Peyer's patch (tissue), 4 donors: ENCODE results near the gene PLAC8L1. TPM values are rescaled to one million over a fixed set of nuclear protein-coding genes. Genes with fewer than 3 reads are reported as not detected.

Experiments used
- DNase-seq, 3 donors: peaks; one replicate each; pipeline ENCODE4 v3.0.0-alpha.2; 2017 to 2019
- H3K27ac ChIP-seq, 4 donors: fragments of 200-600 bp; sonication (generic); one replicate each; pipeline ENCODE4 v1.5.1; 2016 to 2019
- H3K27me3 ChIP-seq, 2 donors: fragments of 200-600 bp; sonication (generic); one replicate each; pipeline ENCODE4 v1.5.1; 2019
- H3K36me3 ChIP-seq, 3 donors: fragments of 200-600 bp; sonication (generic); one replicate each; pipeline ENCODE4 v1.5.1; 2016 to 2019
- H3K4me1 ChIP-seq, 4 donors: fragments of 200-600 bp; sonication (generic); one replicate each; pipeline ENCODE4 v1.5.1; 2016 to 2019
- H3K4me3 ChIP-seq, 4 donors: fragments of 200-600 bp; sonication (generic); 1 replicate in 3 of 4; 2 replicates in 1 of 4; pipeline ENCODE4 v1.5.1; 2016 to 2019; ENCODE audit warnings: mild to moderate bottlenecking in 1 of 4
- H3K9me3 ChIP-seq, 4 donors: fragments of 200-600 bp; sonication (generic); one replicate each; pipeline ENCODE4 v1.5.1; 2016 to 2019; ENCODE audit warnings: mild to moderate bottlenecking in 1 of 4
- POLR2A ChIP-seq, 2 donors: fragments of 450-650 bp; IDR thresholded peaks; one replicate each; pipeline ENCODE4 v1.5.1; 2017; ENCODE audit warnings: antibody characterized with exemption in 2 of 2, mild to moderate bottlenecking in 2 of 2, moderate library complexity in 2 of 2
- total RNA-seq, 4 donors: library from RNA; depleted of rRNA; stranded (reverse); fragments of >200 nt; gene quantifications; one replicate each; pipeline ENCODE4 v1.1.0, GENCODE V29; 2016
- TF ChIP-seq, protein P1 (sequence below), 6 experiments: fragments of 450-650 bp in 4 of 6; fragments of 200-600 bp in 2 of 6; sonication (generic) in 1 of 6; IDR thresholded peaks; one replicate each; pipeline ENCODE4 v1.5.1; 2017 to 2019; ENCODE audit warnings: antibody characterized with exemption in 6 of 6, mild to moderate bottlenecking in 3 of 6, moderate library complexity in 1 of 6

PLAC8L1 gene
- total RNA-seq, 4 donors from 2014 or later: 2.0 to 2.8 TPM; not detected in 2

DNA sequence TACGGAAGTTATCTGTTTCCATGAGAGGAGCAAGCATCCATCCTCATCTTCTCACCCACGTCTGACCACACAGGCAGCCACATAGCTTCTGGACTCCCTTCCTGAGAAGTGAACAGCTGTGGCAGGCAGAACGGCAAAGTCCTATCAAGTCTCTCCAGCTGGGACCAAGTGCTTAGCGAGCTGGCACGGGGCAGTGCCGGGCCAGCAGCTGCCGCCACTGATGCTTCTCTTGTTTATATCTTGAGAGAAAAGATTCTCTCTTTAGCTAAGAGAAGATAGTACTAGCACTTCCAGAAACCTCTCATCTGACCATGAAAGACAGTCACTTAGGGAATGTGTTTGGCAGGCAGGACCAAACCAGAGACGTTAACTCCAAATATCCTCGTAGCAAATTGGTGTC is 37.2 kb downstream of the PLAC8L1 start:
- no peak for DNase-seq
- no peaks in the 10 kb centered on the region for H3K4me1 ChIP-seq
- no peak for TF ChIP-seq POLR2A (IDR thresholded peaks at IDR 0.05)
- TF ChIP-seq, protein P1, sequence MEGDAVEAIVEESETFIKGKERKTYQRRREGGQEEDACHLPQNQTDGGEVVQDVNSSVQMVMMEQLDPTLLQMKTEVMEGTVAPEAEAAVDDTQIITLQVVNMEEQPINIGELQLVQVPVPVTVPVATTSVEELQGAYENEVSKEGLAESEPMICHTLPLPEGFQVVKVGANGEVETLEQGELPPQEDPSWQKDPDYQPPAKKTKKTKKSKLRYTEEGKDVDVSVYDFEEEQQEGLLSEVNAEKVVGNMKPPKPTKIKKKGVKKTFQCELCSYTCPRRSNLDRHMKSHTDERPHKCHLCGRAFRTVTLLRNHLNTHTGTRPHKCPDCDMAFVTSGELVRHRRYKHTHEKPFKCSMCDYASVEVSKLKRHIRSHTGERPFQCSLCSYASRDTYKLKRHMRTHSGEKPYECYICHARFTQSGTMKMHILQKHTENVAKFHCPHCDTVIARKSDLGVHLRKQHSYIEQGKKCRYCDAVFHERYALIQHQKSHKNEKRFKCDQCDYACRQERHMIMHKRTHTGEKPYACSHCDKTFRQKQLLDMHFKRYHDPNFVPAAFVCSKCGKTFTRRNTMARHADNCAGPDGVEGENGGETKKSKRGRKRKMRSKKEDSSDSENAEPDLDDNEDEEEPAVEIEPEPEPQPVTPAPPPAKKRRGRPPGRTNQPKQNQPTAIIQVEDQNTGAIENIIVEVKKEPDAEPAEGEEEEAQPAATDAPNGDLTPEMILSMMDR (IDR thresholded peaks at IDR 0.05): no peak
- peaks cover 0 to 15% (median 0%) of the 10 kb centered on the region in 3 donors for H3K36me3 ChIP-seq
- H3K27ac ChIP-seq: no peak overlapping the region
- H3K9me3 ChIP-seq: no peaks in the 10 kb centered on the region
- no peak overlapping the region for H3K4me3 ChIP-seq
- H3K27me3 ChIP-seq: no peaks in the 10 kb centered on the region

DNA sequence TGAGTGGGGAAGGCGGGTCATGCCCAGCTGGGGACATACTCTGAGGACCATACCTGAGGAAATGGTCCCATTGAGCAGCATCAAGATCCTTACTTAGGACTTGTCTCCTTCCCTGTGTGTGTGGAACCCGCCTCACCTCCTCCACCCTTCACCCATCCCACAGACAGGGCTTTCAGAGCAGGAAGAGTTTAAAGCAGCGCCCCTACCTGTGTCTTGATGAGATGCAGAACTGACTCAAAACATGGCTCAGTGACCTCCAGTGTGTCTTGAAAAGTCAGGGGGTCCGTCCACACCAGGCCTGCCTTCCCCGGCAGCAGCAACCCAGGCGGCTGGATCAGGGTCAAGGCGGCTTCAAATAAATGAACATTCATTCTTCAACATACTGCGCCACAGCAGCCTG is 38.4 kb downstream of the PLAC8L1 start:
- no peaks in the 10 kb centered on the region for H3K9me3 ChIP-seq
- no peak overlapping the region for H3K4me3 ChIP-seq
- H3K36me3 ChIP-seq: peaks cover 0 to 27% (median 0%) of the 10 kb centered on the region in 3 donors
- no peaks in the 10 kb centered on the region for H3K27me3 ChIP-seq
- DNase-seq: no peak
- no peaks in the 10 kb centered on the region for H3K4me1 ChIP-seq
- TF ChIP-seq POLR2A (IDR thresholded peaks at IDR 0.05): no peak
- TF ChIP-seq, protein P1 (IDR thresholded peaks at IDR 0.05): no peak
- no peak overlapping the region for H3K27ac ChIP-seq

DNA sequence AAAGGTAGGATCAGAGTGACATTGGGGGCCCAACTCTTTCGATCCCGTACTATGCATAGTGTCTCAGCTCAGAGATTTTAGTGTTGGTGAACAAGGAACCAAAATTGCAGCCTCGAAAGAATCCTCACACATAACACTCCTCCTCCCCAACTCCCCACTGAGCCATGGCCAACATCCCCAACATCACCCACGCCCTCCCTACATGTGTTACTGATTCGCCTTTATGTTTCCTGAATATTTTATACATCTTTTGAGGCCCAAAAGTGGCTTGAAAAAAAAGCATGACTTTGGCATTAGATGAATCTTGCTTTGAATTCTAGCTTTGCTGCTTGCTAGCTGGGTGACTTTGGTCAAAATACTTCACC is 45.2 kb downstream of the PLAC8L1 start:
- Histone ChIP-seq H3K4me3 (no peak overlapping the region), H3K27me3 (no peaks in the 10 kb centered on the region), H3K27ac (no peak overlapping the region), H3K4me1 (no peaks in the 10 kb centered on the region), H3K9me3 (no peaks in the 10 kb centered on the region), H3K36me3 (peaks cover 0 to 75% (median 0%) of the 10 kb centered on the region in 3 donors)
- TF ChIP-seq, protein P1 (IDR thresholded peaks at IDR 0.05): no peak
- no peak for TF ChIP-seq POLR2A (IDR thresholded peaks at IDR 0.05)
- DNase-seq: no peak

DNA sequence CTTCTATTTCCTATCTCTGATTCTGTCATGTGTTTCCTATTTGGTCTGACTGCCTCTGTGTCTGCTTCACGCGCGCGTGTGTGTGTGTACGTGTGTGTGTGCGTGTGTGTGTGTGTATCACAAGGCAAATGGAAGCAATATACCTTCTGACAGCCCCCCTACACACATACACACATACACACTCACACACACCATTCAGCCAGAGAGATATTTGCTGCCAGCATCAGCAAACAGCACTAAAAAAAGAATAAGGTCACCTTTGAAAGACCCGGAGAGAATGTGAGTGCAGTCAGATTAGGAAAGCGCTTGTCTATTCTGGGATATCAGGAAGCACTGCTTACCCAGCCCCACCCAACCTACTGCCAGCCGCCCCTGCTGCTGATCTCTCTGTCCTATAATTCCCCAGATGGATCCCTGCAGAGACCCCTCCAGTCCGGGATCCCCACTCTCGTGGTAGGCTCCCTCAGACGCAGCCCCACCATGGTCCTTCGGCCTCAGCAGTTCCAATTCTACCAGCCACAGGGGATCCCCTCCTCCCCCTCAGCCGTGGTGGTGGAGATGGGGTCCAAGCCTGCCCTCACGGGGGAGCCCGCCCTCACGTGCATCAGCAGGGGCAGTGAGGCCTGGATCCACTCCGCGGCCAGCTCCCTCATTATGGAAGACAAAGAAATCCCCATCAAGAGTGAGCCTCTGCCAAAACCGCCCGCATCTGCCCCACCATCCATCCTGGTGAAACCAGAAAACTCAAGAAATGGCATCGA is 45.7 kb downstream of the PLAC8L1 start:
- no peak for DNase-seq
- TF ChIP-seq, protein P1 (IDR thresholded peaks at IDR 0.05): no peak
- TF ChIP-seq POLR2A (IDR thresholded peaks at IDR 0.05): no peak
- Histone ChIP-seq H3K4me3 (no peak overlapping the region), H3K9me3 (no peaks in the 10 kb centered on the region), H3K4me1 (no peaks in the 10 kb centered on the region), H3K36me3 (peaks cover 0 to 79% (median 0%) of the 10 kb centered on the region in 3 donors), H3K27ac (no peak overlapping the region), H3K27me3 (no peaks in the 10 kb centered on the region)

DNA sequence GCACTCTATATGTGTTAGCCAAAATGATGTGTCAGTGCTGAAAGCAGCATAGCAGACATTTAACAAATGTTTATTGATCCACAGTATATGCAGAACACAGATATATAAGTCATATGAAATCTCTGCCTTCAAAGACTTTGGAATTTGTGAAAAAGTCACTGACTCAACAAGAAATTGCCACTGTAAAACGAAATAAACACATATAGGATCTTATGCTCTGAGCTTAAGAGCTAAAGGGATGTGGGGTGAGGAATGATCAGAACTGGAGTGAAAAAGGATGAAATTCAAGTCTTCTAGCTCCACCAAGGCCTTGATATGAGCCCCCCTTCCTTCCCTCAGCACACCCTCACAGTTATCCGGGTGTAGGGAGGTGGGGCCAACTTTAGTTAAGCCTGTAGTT is 49.9 kb downstream of the PLAC8L1 start:
- no peaks in the 10 kb centered on the region for H3K27me3 ChIP-seq
- no peaks in the 10 kb centered on the region for H3K4me1 ChIP-seq
- no peak for TF ChIP-seq POLR2A (IDR thresholded peaks at IDR 0.05)
- TF ChIP-seq, protein P1 (IDR thresholded peaks at IDR 0.05): no peak
- no peak for DNase-seq
- no peaks in the 10 kb centered on the region for H3K9me3 ChIP-seq
- H3K36me3 ChIP-seq: peaks cover 0 to 62% (median 0%) of the 10 kb centered on the region in 3 donors
- no peak overlapping the region for H3K27ac ChIP-seq
- H3K4me3 ChIP-seq: no peak overlapping the region
